SKM-1 (cell line): Measurements from ENCODE around the gene MRPS5.

Experiments used
- DNase-seq: peaks from one replicate; lab custom pipeline; 2025; ENCODE audit not compliant: unreplicated experiment; lab: John Stamatoyannopoulos, UW

The MRPS5 gene

GRCh38 chr2:95091885-95092555 is 29.6 kb downstream of the MRPS5 start:
- no peak for DNase-seq

- DNase-seq = no peak
Measured at GRCh38 chr2:95087379-95087778, 34.2 kb downstream of the MRPS5 start.

GRCh38 chr2:95086017-95086416 is 35.6 kb downstream of the MRPS5 start:
- no peak for DNase-seq

GRCh38 chr2:95082477-95082876 is 39.1 kb downstream of the MRPS5 start:
- DNase-seq = no peak

GRCh38 chr2:95079199-95079683 is 42.4 kb downstream of the MRPS5 start:
- no peak for DNase-seq

GRCh38 chr2:95077861-95078603 is 43.6 kb downstream of the MRPS5 start:
- DNase-seq = no peak

- no peak for DNase-seq
Measured at GRCh38 chr2:95077530-95077825, 44.1 kb downstream of the MRPS5 start.

- DNase-seq = peak; percentile 26
Measured at GRCh38 chr2:95076705-95077529, 44.7 kb downstream of the MRPS5 start.

- DNase-seq = no peak
Measured at GRCh38 chr2:95075440-95076132, 46.0 kb downstream of the MRPS5 start.

- DNase-seq = no peak
Measured at GRCh38 chr2:95074663-95075439, 46.8 kb downstream of the MRPS5 start.

GRCh38 chr2:95073856-95074662 is 47.5 kb downstream of the MRPS5 start:
- no peak for DNase-seq

GRCh38 chr2:95072424-95072823 is 49.2 kb downstream of the MRPS5 start:
- DNase-seq = no peak

- DNase-seq = no peak
Measured at GRCh38 chr2:95071856-95072255, 49.8 kb downstream of the MRPS5 start.

- DNase-seq = no peak
Measured at GRCh38 chr2:95069465-95069864, 52.1 kb downstream of the MRPS5 start.

GRCh38 chr2:95068256-95068655 is 53.4 kb downstream of the MRPS5 start:
- DNase-seq = no peak

GRCh38 chr2:95063086-95063958 is 58.3 kb downstream of the MRPS5 start:
- no peak for DNase-seq

GRCh38 chr2:95062242-95063085 is 59.1 kb downstream of the MRPS5 start:
- DNase-seq = no peak
